GM23338 (cell line): ENCODE measurements around the gene TIMM23. TPM values are rescaled to one million over a fixed set of nuclear protein-coding genes. Genes with fewer than 3 reads are reported as not detected.
"Not testable (repeated sequence)": the region's sequence is repeated elsewhere in the genome, so short reads cannot be mapped to it uniquely, and the experiment has no call there.

Source experiments
- ATAC-seq: fragments of 200-7000 bp; cut with Tn5 transposase; 3 replicates; pipeline ENCODE4 v1.9.1; 2020
- DNase-seq: peaks from one replicate; pipeline ENCODE4 v3.0.0-alpha.2; 2015; ENCODE audit warnings: low spot score
- H2AFZ ChIP-seq: fragments of 200-600 bp; sonication (generic); 2 replicates; pipeline ENCODE4 v1.8.0; 2016; ENCODE audit warnings: antibody characterized with exemption, mild to moderate bottlenecking, moderate library complexity
- H3F3A ChIP-seq: fragments of 200-600 bp; sonication (generic); replicated peaks from 2 replicates; pipeline ENCODE4 v1.8.0; 2017; ENCODE audit warnings: antibody characterized with exemption, mixed run types, low read depth
- H3K27ac ChIP-seq: fragments of 200-600 bp; sonication (generic); 2 replicates; pipeline ENCODE4 v1.6.1; 2016; ENCODE audit warnings: low read depth
- H3K27me3 ChIP-seq: fragments of 200-600 bp; sonication (generic); 2 replicates; pipeline ENCODE4 v1.8.0; 2016; ENCODE audit warnings: mild to moderate bottlenecking, mixed run types, moderate library complexity; ENCODE audit not compliant: insufficient read depth
- H3K36me3 ChIP-seq: fragments of 200-600 bp; sonication (generic); 2 replicates; pipeline ENCODE4 v1.8.0; 2016; ENCODE audit warnings: mild to moderate bottlenecking; ENCODE audit not compliant: insufficient read depth
- H3K4me1 ChIP-seq: fragments of 200-600 bp; sonication (generic); 2 replicates; pipeline ENCODE4 v1.8.0; 2016; ENCODE audit warnings: mild to moderate bottlenecking, moderate library complexity; ENCODE audit not compliant: insufficient read depth
- H3K4me2 ChIP-seq: fragments of 200-600 bp; sonication (generic); 2 replicates; pipeline ENCODE4 v1.7.1; 2017; ENCODE audit warnings: mixed run types
- H3K4me3 ChIP-seq: fragments of 200-600 bp; sonication (generic); 2 replicates; pipeline ENCODE4 v1.6.1; 2016; ENCODE audit warnings: mixed run types
- H3K79me2 ChIP-seq: fragments of 200-600 bp; sonication (generic); replicated peaks from 2 replicates; pipeline ENCODE4 v1.8.0; 2017; ENCODE audit warnings: mild to moderate bottlenecking; ENCODE audit not compliant: insufficient read depth
- H3K9me2 ChIP-seq: fragments of 200-600 bp; sonication (generic); 2 replicates; pipeline ENCODE4 v1.8.0; 2017; ENCODE audit not compliant: insufficient read depth
- H4K20me1 ChIP-seq: fragments of 200-600 bp; sonication (generic); replicated peaks from 2 replicates; pipeline ENCODE4 v1.8.0; 2017; ENCODE audit warnings: mild to moderate bottlenecking; ENCODE audit not compliant: insufficient read depth
- H3K27ac Mint-ChIP-seq: 2 replicates; pipeline ENCODE4 v1.8.0; 2020; ENCODE audit warnings: inconsistent platforms, mild to moderate bottlenecking, moderate library complexity, mixed read lengths
- H3K27me3 Mint-ChIP-seq: 3 replicates; pipeline ENCODE4 v1.8.0; 2022; ENCODE audit warnings: low read depth, mild to moderate bottlenecking, moderate library complexity, mixed read lengths, inconsistent platforms; ENCODE audit not compliant: insufficient read depth, poor library complexity
- H3K36me3 Mint-ChIP-seq: 3 replicates; pipeline ENCODE4 v1.8.0; 2021; ENCODE audit warnings: low read depth, mild to moderate bottlenecking, inconsistent platforms, moderate library complexity, mixed read lengths
- H3K4me1 Mint-ChIP-seq: 3 replicates; pipeline ENCODE4 v1.8.0; 2020; ENCODE audit warnings: mild to moderate bottlenecking, inconsistent platforms, mixed read lengths
- H3K4me3 Mint-ChIP-seq: 3 replicates; pipeline ENCODE4 v1.8.0; 2021; ENCODE audit warnings: moderate library complexity, mild to moderate bottlenecking, inconsistent platforms, mixed read lengths
- H3K9me3 Mint-ChIP-seq: 3 replicates; pipeline ENCODE4 v1.8.0; 2020; ENCODE audit warnings: moderate library complexity, mild to moderate bottlenecking, inconsistent platforms, mixed read lengths
- CREB1 ChIP-seq: fragments of 250-450 bp; sonication (Bioruptor Pico); IDR thresholded peaks from 2 replicates; pipeline ENCODE4 v1.5.0; 2020; ENCODE audit warnings: low read depth, mild to moderate bottlenecking, moderate library complexity
- EZH2 ChIP-seq: fragments of 200-600 bp; sonication (generic); IDR thresholded peaks from one replicate; pipeline ENCODE4 v1.8.0; 2017; ENCODE audit warnings: antibody characterized with exemption, mild to moderate bottlenecking, low read depth; ENCODE audit not compliant: unreplicated experiment
- NANOG ChIP-seq: IDR thresholded peaks from 2 replicates; pipeline ENCODE4 v1.6.1; 2016; ENCODE audit warnings: antibody characterized with exemption, borderline replicate concordance
- STAT1 ChIP-seq: IDR thresholded peaks from one replicate; pipeline ENCODE4 v1.6.1; 2016; ENCODE audit warnings: antibody characterized with exemption; ENCODE audit not compliant: unreplicated experiment
- ZNF114 ChIP-seq: fragments of 250-450 bp; sonication (Bioruptor Pico); IDR thresholded peaks from 2 replicates; pipeline ENCODE4 v1.5.0; 2020; ENCODE audit warnings: mild to moderate bottlenecking, moderate library complexity
- ZNF331 ChIP-seq: fragments of 250-450 bp; sonication (Bioruptor Pico); IDR thresholded peaks from 2 replicates; pipeline ENCODE4 v1.5.0; 2020; ENCODE audit warnings: low read depth, mild to moderate bottlenecking, moderate library complexity
- polyA plus RNA-seq: library from polyadenylated mRNA; unstranded; fragments of >200 nt; fragmentation: Nextera tagmentation; extraction: Ambion mirVana; gene quantifications from 2 replicates; pipeline ENCODE4 v1.2.1, GENCODE V29; 2016
- total RNA-seq: library from RNA; depleted of rRNA; stranded (reverse); fragments of >200 nt; shearing (Covaris generic); gene quantifications from 2 replicates; pipeline ENCODE4 v1.2.3, GENCODE V29; 2014
- TF ChIP-seq, protein P1 (sequence below), 2 experiments: fragments of 200-600 bp in 1 of 2; sonication (generic) in 1 of 2; conservative IDR thresholded peaks; 2 replicates each; pipeline versions ENCODE4 v1.5.1 to v1.6.1; 2016 to 2017; ENCODE audit warnings: antibody characterized with exemption in 2 of 2, low read depth in 2 of 2, mild to moderate bottlenecking in 2 of 2, moderate library complexity in 1 of 2
- TF ChIP-seq, protein P2 (sequence below): IDR thresholded peaks from one replicate; pipeline ENCODE4 v1.6.1; 2018; ENCODE audit warnings: antibody characterized with exemption; ENCODE audit not compliant: unreplicated experiment
- TF ChIP-seq, protein P3 (sequence below): fragments of 250-450 bp; sonication (Bioruptor Pico); IDR thresholded peaks from 2 replicates; pipeline ENCODE4 v1.5.0; 2020; ENCODE audit warnings: mild to moderate bottlenecking, moderate library complexity

TIMM23 gene
- total and polyA plus RNA-seq, 2 experiments from 2014 or later, result 120 to 218 TPM

DNA sequence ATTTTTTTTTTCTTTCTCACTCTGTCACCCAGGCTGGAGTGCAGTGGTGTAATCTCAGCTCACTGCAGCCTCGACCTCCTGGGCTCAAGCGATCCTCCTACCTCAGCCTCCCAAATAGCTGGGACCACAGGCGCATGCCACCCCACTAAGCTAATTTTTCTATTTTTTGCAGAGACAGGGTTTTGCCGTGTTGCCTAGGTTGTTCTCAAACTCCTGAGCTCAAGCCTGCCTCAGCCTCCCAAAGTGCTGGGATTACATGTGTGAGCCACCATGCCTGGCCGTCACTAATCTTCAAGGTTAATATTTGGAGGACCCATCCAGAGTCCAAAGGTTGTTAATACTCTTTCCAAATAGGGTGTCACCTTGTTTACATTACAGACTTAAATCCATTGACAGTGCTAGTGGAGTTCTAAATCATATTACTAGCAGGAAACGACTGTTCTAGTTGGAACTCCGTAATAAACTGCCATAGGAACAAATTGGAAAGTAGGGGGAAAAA lies 29.9 kb downstream of the TIMM23 start:
- H3K36me3 Mint-ChIP-seq, result peaks cover 76% of the 10 kb centered on the region
- peaks cover 15% of the 10 kb centered on the region for H3K79me2 ChIP-seq

DNA sequence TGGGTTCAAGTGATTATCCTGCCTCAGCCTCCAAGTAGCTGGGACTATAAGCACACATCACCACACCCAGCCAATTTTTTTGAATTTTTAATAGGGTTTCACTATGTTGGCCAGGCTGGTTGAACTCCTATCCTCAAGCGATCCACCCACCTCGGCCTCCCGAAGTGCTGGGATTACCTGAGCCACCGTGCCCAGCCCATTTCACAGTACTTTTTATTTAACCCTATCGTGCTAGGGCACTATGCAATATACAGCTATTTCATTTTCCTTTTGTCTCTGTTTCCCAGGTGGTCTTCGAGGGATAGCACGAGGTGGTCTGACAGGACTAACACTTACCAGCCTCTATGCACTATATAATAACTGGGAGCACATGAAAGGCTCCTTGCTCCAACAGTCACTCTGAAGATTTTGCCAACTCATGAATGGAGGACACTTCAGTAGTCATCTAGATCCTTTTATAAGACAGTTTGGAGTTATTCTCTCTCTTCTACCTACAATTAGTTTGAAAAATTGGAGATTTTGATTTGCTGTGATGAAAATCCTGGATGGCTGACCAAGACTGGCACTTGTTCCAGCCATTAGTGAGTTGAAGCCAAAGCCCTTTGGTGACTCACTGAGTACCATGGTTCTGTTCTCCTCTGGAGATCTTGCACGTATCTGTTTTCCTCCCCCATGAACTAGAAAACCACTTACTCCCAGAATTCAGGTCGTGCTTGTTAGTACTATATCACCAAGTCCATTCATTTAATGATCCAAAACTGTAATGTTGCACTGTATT lies 30.8 kb downstream of the TIMM23 start:
- ATAC-seq (no peak), DNase-seq (no peak)
- Histone ChIP-seq H3F3A (no peaks in the 10 kb centered on the region), H2AFZ (no peak overlapping the region), H3K9me2 (no peaks in the 10 kb centered on the region), H3K79me2 (peaks cover 12% of the 10 kb centered on the region), H3K4me1 (peaks cover 14% of the 10 kb centered on the region), H3K4me3 (no peak overlapping the region), H3K27ac (no peak overlapping the region), H3K36me3 (peaks cover 39% of the 10 kb centered on the region), H3K4me2 (no peak overlapping the region), H3K27me3 (no peaks in the 10 kb centered on the region), H4K20me1 (peaks cover 11% of the 10 kb centered on the region)
- no peak overlapping the region for H3K4me3 Mint-ChIP-seq
- peaks cover 3% of the 10 kb centered on the region for H3K27me3 Mint-ChIP-seq
- no peak overlapping the region for H3K27ac Mint-ChIP-seq
- peaks cover 77% of the 10 kb centered on the region for H3K36me3 Mint-ChIP-seq
- H3K9me3 Mint-ChIP-seq, result no peaks in the 10 kb centered on the region; the same call in 2 of the 3 replicates
- H3K4me1 Mint-ChIP-seq, result peaks cover 21% of the 10 kb centered on the region
- TF ChIP-seq NANOG, result no peak
- no peak for TF ChIP-seq ZNF114
- TF ChIP-seq, protein P1, sequence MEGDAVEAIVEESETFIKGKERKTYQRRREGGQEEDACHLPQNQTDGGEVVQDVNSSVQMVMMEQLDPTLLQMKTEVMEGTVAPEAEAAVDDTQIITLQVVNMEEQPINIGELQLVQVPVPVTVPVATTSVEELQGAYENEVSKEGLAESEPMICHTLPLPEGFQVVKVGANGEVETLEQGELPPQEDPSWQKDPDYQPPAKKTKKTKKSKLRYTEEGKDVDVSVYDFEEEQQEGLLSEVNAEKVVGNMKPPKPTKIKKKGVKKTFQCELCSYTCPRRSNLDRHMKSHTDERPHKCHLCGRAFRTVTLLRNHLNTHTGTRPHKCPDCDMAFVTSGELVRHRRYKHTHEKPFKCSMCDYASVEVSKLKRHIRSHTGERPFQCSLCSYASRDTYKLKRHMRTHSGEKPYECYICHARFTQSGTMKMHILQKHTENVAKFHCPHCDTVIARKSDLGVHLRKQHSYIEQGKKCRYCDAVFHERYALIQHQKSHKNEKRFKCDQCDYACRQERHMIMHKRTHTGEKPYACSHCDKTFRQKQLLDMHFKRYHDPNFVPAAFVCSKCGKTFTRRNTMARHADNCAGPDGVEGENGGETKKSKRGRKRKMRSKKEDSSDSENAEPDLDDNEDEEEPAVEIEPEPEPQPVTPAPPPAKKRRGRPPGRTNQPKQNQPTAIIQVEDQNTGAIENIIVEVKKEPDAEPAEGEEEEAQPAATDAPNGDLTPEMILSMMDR (conservative IDR thresholded peaks at IDR 0.05; ENCODE audit: low read depth in 2 of 2), result no peak
- TF ChIP-seq CREB1 (CRISPR knock-in tag), result no peak
- TF ChIP-seq, protein P2, sequence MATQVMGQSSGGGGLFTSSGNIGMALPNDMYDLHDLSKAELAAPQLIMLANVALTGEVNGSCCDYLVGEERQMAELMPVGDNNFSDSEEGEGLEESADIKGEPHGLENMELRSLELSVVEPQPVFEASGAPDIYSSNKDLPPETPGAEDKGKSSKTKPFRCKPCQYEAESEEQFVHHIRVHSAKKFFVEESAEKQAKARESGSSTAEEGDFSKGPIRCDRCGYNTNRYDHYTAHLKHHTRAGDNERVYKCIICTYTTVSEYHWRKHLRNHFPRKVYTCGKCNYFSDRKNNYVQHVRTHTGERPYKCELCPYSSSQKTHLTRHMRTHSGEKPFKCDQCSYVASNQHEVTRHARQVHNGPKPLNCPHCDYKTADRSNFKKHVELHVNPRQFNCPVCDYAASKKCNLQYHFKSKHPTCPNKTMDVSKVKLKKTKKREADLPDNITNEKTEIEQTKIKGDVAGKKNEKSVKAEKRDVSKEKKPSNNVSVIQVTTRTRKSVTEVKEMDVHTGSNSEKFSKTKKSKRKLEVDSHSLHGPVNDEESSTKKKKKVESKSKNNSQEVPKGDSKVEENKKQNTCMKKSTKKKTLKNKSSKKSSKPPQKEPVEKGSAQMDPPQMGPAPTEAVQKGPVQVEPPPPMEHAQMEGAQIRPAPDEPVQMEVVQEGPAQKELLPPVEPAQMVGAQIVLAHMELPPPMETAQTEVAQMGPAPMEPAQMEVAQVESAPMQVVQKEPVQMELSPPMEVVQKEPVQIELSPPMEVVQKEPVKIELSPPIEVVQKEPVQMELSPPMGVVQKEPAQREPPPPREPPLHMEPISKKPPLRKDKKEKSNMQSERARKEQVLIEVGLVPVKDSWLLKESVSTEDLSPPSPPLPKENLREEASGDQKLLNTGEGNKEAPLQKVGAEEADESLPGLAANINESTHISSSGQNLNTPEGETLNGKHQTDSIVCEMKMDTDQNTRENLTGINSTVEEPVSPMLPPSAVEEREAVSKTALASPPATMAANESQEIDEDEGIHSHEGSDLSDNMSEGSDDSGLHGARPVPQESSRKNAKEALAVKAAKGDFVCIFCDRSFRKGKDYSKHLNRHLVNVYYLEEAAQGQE, result no peak
- TF ChIP-seq, protein P3, sequence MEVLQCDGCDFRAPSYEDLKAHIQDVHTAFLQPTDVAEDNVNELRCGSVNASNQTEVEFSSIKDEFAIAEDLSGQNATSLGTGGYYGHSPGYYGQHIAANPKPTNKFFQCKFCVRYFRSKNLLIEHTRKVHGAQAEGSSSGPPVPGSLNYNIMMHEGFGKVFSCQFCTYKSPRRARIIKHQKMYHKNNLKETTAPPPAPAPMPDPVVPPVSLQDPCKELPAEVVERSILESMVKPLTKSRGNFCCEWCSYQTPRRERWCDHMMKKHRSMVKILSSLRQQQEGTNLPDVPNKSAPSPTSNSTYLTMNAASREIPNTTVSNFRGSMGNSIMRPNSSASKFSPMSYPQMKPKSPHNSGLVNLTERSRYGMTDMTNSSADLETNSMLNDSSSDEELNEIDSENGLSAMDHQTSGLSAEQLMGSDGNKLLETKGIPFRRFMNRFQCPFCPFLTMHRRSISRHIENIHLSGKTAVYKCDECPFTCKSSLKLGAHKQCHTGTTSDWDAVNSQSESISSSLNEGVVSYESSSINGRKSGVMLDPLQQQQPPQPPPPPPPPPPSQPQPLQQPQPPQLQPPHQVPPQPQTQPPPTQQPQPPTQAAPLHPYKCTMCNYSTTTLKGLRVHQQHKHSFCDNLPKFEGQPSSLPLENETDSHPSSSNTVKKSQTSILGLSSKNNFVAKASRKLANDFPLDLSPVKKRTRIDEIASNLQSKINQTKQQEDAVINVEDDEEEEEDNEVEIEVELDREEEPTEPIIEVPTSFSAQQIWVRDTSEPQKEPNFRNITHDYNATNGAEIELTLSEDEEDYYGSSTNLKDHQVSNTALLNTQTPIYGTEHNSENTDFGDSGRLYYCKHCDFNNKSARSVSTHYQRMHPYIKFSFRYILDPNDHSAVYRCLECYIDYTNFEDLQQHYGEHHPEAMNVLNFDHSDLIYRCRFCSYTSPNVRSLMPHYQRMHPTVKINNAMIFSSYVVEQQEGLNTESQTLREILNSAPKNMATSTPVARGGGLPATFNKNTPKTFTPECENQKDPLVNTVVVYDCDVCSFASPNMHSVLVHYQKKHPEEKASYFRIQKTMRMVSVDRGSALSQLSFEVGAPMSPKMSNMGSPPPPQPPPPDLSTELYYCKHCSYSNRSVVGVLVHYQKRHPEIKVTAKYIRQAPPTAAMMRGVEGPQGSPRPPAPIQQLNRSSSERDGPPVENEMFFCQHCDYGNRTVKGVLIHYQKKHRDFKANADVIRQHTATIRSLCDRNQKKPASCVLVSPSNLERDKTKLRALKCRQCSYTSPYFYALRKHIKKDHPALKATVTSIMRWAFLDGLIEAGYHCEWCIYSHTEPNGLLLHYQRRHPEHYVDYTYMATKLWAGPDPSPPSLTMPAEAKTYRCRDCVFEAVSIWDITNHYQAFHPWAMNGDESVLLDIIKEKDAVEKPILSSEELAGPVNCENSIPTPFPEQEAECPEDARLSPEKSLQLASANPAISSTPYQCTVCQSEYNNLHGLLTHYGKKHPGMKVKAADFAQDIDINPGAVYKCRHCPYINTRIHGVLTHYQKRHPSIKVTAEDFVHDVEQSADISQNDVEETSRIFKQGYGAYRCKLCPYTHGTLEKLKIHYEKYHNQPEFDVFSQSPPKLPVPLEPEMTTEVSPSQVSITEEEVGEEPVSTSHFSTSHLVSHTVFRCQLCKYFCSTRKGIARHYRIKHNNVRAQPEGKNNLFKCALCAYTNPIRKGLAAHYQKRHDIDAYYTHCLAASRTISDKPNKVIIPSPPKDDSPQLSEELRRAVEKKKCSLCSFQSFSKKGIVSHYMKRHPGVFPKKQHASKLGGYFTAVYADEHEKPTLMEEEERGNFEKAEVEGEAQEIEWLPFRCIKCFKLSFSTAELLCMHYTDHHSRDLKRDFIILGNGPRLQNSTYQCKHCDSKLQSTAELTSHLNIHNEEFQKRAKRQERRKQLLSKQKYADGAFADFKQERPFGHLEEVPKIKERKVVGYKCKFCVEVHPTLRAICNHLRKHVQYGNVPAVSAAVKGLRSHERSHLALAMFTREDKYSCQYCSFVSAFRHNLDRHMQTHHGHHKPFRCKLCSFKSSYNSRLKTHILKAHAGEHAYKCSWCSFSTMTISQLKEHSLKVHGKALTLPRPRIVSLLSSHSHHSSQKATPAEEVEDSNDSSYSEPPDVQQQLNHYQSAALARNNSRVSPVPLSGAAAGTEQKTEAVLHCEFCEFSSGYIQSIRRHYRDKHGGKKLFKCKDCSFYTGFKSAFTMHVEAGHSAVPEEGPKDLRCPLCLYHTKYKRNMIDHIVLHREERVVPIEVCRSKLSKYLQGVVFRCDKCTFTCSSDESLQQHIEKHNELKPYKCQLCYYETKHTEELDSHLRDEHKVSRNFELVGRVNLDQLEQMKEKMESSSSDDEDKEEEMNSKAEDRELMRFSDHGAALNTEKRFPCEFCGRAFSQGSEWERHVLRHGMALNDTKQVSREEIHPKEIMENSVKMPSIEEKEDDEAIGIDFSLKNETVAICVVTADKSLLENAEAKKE, result no peak
- TF ChIP-seq EZH2, result no peak
- no peak for TF ChIP-seq ZNF331 (CRISPR knock-in tag)
- no peak for TF ChIP-seq STAT1

More for the DNA sequence above, 29.9 kb downstream of the TIMM23 start:
- H3K27me3 ChIP-seq, H3K4me3 Mint-ChIP-seq, ATAC-seq, H3K9me2 ChIP-seq, H3K27ac Mint-ChIP-seq, H3K4me2 ChIP-seq, H2AFZ ChIP-seq, H3K4me3 ChIP-seq, H3K27ac ChIP-seq, DNase-seq, H3K9me3 Mint-ChIP-seq, H3F3A ChIP-seq, H3K27me3 Mint-ChIP-seq: not testable (repeated sequence)
- Histone ChIP-seq H3K36me3 (peaks cover 39% of the 10 kb centered on the region), H3K4me1 (peaks cover 14% of the 10 kb centered on the region), H4K20me1 (peaks cover 11% of the 10 kb centered on the region)
- H3K4me1 Mint-ChIP-seq, result peaks cover 27% of the 10 kb centered on the region
